HEK293T (cell line): ENCODE data around the gene ANKRD65.
A peak's percentile ranks its signal among the peaks of the same experiment; 100 is the strongest.

Experiments used
- CTCF ChIA-PET: fragments of 350-600 bp; formaldehyde crosslinking; extraction: SDS; loops from one replicate; lab custom pipeline; 2021; ENCODE audit warnings: antibody characterized with exemption, inconsistent platforms; lab: Yijun Ruan, JAX
- POLR2A ChIA-PET: fragments of 350-600 bp; formaldehyde crosslinking; extraction: SDS; loops from one replicate; lab custom pipeline; 2020; ENCODE audit warnings: antibody characterized with exemption, inconsistent platforms; lab: Yijun Ruan, JAX
- DNase-seq: peaks from one replicate; pipeline ENCODE4 v3.0.0; 2012; ENCODE audit warnings: mixed read lengths; ENCODE audit errors: extremely low spot score
- ARNT ChIP-seq: fragments of 450-650 bp; IDR thresholded peaks from 2 replicates; pipeline ENCODE4 v1.6.1; 2017; ENCODE audit warnings: mild to moderate bottlenecking
- BHLHE40 ChIP-seq: fragments of 450-650 bp; IDR thresholded peaks from 2 replicates; pipeline ENCODE4 v1.6.1; 2016; ENCODE audit warnings: mild to moderate bottlenecking, moderate library complexity, borderline replicate concordance
- CTBP1 ChIP-seq: fragments of 450-650 bp; IDR thresholded peaks from 2 replicates; pipeline ENCODE4 v1.6.1; 2016; ENCODE audit warnings: borderline replicate concordance
- ELF4 ChIP-seq: fragments of 450-650 bp; IDR thresholded peaks from 2 replicates; pipeline ENCODE4 v1.6.1; 2017; ENCODE audit warnings: antibody characterized with exemption
- FOXA1 ChIP-seq: fragments of 450-650 bp; IDR thresholded peaks from 2 replicates; pipeline ENCODE4 v1.6.1; 2016; ENCODE audit warnings: mild to moderate bottlenecking
- FOXK2 ChIP-seq: fragments of 450-650 bp; IDR thresholded peaks from 2 replicates; pipeline ENCODE4 v1.6.1; 2016; ENCODE audit warnings: mild to moderate bottlenecking
- FOXM1 ChIP-seq: fragments of 450-650 bp; IDR thresholded peaks from 2 replicates; pipeline ENCODE4 v1.6.1; 2017; ENCODE audit warnings: mild to moderate bottlenecking, borderline replicate concordance
- HDGF ChIP-seq: fragments of 450-650 bp; IDR thresholded peaks from 2 replicates; pipeline ENCODE4 v1.6.1; 2017; ENCODE audit warnings: antibody characterized with exemption, borderline replicate concordance
- L3MBTL2 ChIP-seq: fragments of 450-650 bp; conservative IDR thresholded peaks from 2 replicates; pipeline ENCODE4 v1.6.1; 2016; ENCODE audit warnings: mild to moderate bottlenecking
- LEF1 ChIP-seq: fragments of 450-650 bp; IDR thresholded peaks from 2 replicates; pipeline ENCODE4 v1.6.1; 2017; ENCODE audit warnings: mild to moderate bottlenecking, borderline replicate concordance
- NFRKB ChIP-seq: fragments of 450-650 bp; IDR thresholded peaks from 2 replicates; pipeline ENCODE4 v1.6.1; 2016; ENCODE audit warnings: mild to moderate bottlenecking, moderate library complexity
- PKNOX1 ChIP-seq: fragments of 450-650 bp; IDR thresholded peaks from 2 replicates; pipeline ENCODE4 v1.6.1; 2016
- SP1 ChIP-seq: fragments of 450-650 bp; IDR thresholded peaks from 2 replicates; pipeline ENCODE4 v1.6.1; 2017
- SUZ12 ChIP-seq: fragments of 450-650 bp; IDR thresholded peaks from 2 replicates; pipeline ENCODE4 v1.6.1; 2016; ENCODE audit warnings: mild to moderate bottlenecking
- TARDBP ChIP-seq: fragments of 450-650 bp; IDR thresholded peaks from 2 replicates; pipeline ENCODE4 v1.6.1; 2016
- ZNF384 ChIP-seq: fragments of 450-650 bp; IDR thresholded peaks from 2 replicates; pipeline ENCODE4 v1.6.1; 2016

ANKRD65 gene

GRCh38 chr1:1381294-1381693 is 39.8 kb downstream of the ANKRD65 start:
- CTCF ChIA-PET = no interaction called here
- no peak for DNase-seq
- TF ChIP-seq HDGF (no peak), PKNOX1 (no peak), TARDBP (no peak), ELF4 (no peak), FOXK2 (no peak), SUZ12 (no peak), LEF1 (no peak), FOXM1 (no peak), CTBP1 (no peak), SP1 (no peak)
- POLR2A ChIA-PET = no interaction called here

- ChIA-PET POLR2A (no interaction called here), CTCF (no interaction called here)
- no peak for DNase-seq
- TF ChIP-seq LEF1 = no peak
- no peak for TF ChIP-seq ZNF384
- TF ChIP-seq TARDBP = no peak
- TF ChIP-seq HDGF = no peak
- TF ChIP-seq L3MBTL2 = no peak
- no peak for TF ChIP-seq ARNT
- no peak for TF ChIP-seq FOXM1
- TF ChIP-seq ELF4 = no peak
- TF ChIP-seq PKNOX1 = no peak
- no peak for TF ChIP-seq FOXK2
- no peak for TF ChIP-seq SUZ12
- no peak for TF ChIP-seq BHLHE40
- TF ChIP-seq CTBP1 = no peak
- no peak for TF ChIP-seq FOXA1
- no peak for TF ChIP-seq SP1
- no peak for TF ChIP-seq NFRKB
Measured at GRCh38 chr1:1380860-1381259, 40.2 kb downstream of the ANKRD65 start.

GRCh38 chr1:1377540-1378205 is 43.4 kb downstream of the ANKRD65 start:
- ChIA-PET CTCF (no interaction called here), POLR2A (interaction anchor here (1.1 to 6.5 kb wide), 2 partner anchors 22 to 30 kb away, joined by 3 to 54 read pairs; partner anchors contain the start of gene CCNL2)
- no peak for DNase-seq
- TF ChIP-seq ARNT (no peak), ELF4 (no peak), L3MBTL2 (no peak)

- no peak for DNase-seq
- TF ChIP-seq SUZ12 = no peak
- TF ChIP-seq ARNT = no peak
- TF ChIP-seq LEF1 = no peak
- TF ChIP-seq L3MBTL2 = no peak
- TF ChIP-seq CTBP1 = no peak
- no peak for TF ChIP-seq BHLHE40
- TF ChIP-seq TARDBP = no peak
- ChIA-PET CTCF (interaction anchor here (0.9 kb wide), 1 partner anchor 26 kb away, joined by 3 read pairs; no protein-coding TSS in a partner anchor), POLR2A (interaction anchor here (1.1 to 6.5 kb wide), 5 partner anchors 9 to 31 kb away, joined by 3 to 54 read pairs (median 8); partner anchors contain the start of gene CCNL2)
Measured at GRCh38 chr1:1376551-1377226, 44.4 kb downstream of the ANKRD65 start.

- TF ChIP-seq FOXM1 (peak; percentile 94), CTBP1 (peak; percentile 91), SUZ12 (no peak), ELF4 (peak; percentile 92), ARNT (peak; percentile 84), PKNOX1 (peak; percentile 37; the same call in 1 of the 2 replicates), FOXK2 (no peak)
- peak; percentile 98 for DNase-seq
- ChIA-PET POLR2A (interaction anchor here (0.6 to 6.5 kb wide), 23 partner anchors 10 to 130 kb away, joined by 3 to 54 read pairs (median 5); partner anchors contain the start of genes CCNL2, MRPL20 and MXRA8), CTCF (interaction anchor here (1.3 kb wide), 1 partner anchor 24 kb away, joined by 3 read pairs; the partner anchor contains the start of gene CCNL2)
Measured at GRCh38 chr1:1374929-1375662, 46.0 kb downstream of the ANKRD65 start, which contains the start of gene AURKAIP1. TSS of gene AURKAIP1 (minus strand) at chr1:1375207. CDS start at chr1:1374756, 451 bp downstream.

- POLR2A ChIA-PET = interaction anchor here (0.9 to 6.5 kb wide), 14 partner anchors 9 to 130 kb away, joined by 3 to 54 read pairs (median 5); partner anchors contain the start of genes CCNL2, MRPL20 and MXRA8
Measured at GRCh38 chr1:1374589-1374928, 46.5 kb downstream of the ANKRD65 start.

More at GRCh38 chr1:1374589-1374928, 46.5 kb downstream of the ANKRD65 start:
- no peak for TF ChIP-seq SUZ12
- TF ChIP-seq L3MBTL2 = no peak
- TF ChIP-seq LEF1 = no peak
- TF ChIP-seq HDGF = no peak
- no peak for TF ChIP-seq FOXK2
- TF ChIP-seq FOXM1 = no peak
- TF ChIP-seq CTBP1 = no peak
- no peak for TF ChIP-seq BHLHE40
- no peak for TF ChIP-seq TARDBP
- TF ChIP-seq ZNF384 = no peak
- TF ChIP-seq ELF4 = no peak
- TF ChIP-seq SP1 = no peak
- TF ChIP-seq NFRKB = no peak
- TF ChIP-seq FOXA1 = no peak
- TF ChIP-seq ARNT = no peak
- CTCF ChIA-PET = interaction anchor here (1.3 kb wide), 1 partner anchor 24 kb away, joined by 3 read pairs; the partner anchor contains the start of gene CCNL2
- DNase-seq = no peak
